Stimulated activated CD4-positive, alpha-beta T cell treated with anti-CD3 and anti-CD28 coated beads, Interleukin-15, amount 100 ng/mL, for 1 hour (primary cell): ENCODE data around the gene ACSM4.
"Not testable (repeated sequence)": the region's sequence is repeated elsewhere in the genome, so short reads cannot be mapped to it uniquely, and the experiment has no call there.

Source experiments
- DNase-seq, 2 donors: peaks; one replicate each; pipeline ENCODE4 v3.0.0-alpha.2; 2020; ENCODE audit warnings: low read depth in 1 of 2, low spot score in 1 of 2

The ACSM4 gene

GRCh38 chr12:7303772-7304171, at the start of gene ACSM4:
Gene ACSM4, plus strand, starts transcription at chr12:7304072. Its CDS starts 260 bp downstream, at chr12:7304332.
- no peak for DNase-seq

- no peak for DNase-seq
Measured at GRCh38 chr12:7259060-7259459, 44.8 kb upstream of the ACSM4 start.

DNA sequence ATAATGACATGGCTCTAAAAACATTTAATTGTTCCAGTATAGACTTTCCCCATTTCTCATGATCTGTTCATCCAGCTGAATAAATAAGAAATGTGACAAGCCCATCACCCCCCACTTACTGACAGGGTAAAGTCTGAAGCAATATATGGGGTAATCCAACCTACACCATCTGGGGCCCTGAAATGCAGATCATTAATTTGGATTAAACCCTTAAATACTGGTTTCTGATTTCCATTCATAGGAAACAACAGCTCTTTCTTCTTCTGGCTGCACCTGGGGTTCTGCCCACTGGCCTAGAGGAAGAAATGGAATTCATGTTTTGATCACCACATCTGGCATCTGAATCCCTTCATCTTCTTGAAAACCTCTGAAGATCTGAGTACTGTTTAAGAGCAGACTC, 39.3 kb upstream of the ACSM4 start:
- DNase-seq: no peak

DNA sequence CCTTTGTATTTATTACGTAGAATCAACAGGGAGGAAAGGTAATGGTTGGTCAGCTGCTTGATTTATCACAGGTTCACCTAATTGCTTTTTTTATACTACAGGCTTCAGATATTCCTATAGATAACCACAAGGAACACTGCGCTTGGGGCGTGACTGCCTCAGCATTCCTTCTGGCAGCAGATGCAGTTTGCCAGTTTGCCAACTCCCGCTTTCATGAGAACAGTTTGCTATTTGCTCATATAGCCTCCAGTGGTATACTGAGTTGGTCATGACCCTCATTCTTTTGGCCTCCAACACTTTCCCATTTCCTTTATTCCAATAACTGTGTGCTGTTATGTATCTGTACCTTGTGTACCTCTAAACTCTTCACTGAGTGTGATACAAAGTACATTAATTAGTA, 38.6 kb upstream of the ACSM4 start:
- DNase-seq: no peak

- no peak for DNase-seq
Measured at GRCh38 chr12:7269273-7269672, 34.6 kb upstream of the ACSM4 start.

- no peak for DNase-seq
Measured at GRCh38 chr12:7271893-7272514, 31.9 kb upstream of the ACSM4 start.

- DNase-seq: not testable (repeated sequence)
Measured at GRCh38 chr12:7275482-7275881, 28.4 kb upstream of the ACSM4 start.

- DNase-seq: no peak
Measured at GRCh38 chr12:7282844-7283243, 21.0 kb upstream of the ACSM4 start.

DNA sequence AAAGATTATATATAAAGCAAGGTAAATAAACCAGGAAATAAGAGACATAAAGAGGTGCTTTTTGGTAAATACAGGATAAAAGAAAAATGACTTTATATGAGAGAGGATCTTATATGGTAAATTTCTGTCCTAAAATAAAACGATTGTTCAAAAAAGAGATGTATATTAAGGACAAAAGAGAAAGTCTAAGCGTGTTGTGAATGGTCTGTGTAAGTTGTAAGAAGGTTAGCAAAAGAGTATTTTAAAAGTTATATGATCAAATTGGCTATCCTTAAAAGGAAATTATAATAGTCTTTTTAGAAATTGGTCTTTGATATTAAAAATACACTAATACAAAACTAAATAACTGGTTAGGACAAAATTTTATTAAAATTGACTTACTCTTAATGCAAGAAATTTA, 14.1 kb upstream of the ACSM4 start:
- no peak for DNase-seq

- not testable (repeated sequence) for DNase-seq
Measured at GRCh38 chr12:7290588-7290987, 13.3 kb upstream of the ACSM4 start.

- DNase-seq: no peak
Measured at GRCh38 chr12:7292300-7292699, 11.6 kb upstream of the ACSM4 start.

- DNase-seq: no peak
Measured at GRCh38 chr12:7293670-7294069, 10.2 kb upstream of the ACSM4 start.

DNA sequence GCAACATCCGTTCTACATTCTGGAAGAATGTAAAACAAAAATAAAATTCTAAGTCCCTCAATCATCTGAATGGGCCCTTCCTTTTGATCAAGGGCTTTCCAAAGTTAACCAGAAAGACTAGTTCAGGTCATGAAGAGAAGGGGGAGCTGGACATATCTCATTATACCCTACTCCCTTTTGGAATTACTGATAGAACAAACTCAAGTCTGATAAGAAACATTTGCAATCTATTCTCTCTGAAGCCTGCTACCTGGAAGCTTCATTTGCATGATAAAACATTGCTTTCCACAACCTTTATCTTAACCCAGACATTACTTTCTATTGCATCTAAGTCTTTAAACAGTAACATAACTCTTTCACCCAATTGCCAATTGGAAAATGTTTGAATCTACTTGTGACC, 8.3 kb upstream of the ACSM4 start:
- DNase-seq: no peak

GRCh38 chr12:7297865-7298264, 6.0 kb upstream of the ACSM4 start:
- DNase-seq: no peak

- DNase-seq: no peak
Measured at GRCh38 chr12:7302266-7302986, 1.4 kb upstream of the ACSM4 start.

DNA sequence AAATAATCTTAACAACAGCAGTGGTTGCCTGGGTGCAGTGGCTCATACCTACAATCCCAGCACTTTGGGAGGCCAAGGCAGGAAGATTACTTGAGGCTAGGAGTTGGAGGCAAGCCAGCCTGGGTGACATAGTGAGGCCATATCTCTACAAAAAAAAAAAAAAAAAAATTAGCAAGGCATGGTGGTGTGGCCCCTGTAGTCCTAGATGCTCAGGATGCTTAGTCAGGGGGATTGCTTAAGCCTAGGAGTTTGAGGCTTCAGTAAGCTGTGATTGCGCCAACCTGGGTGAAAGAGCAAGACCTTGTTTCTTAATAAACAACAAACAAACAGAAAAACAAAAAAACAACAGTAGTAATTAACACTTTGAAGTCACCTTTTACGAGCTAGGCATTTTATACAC, 642 bp upstream of the ACSM4 start:
- no peak for DNase-seq

- no peak for DNase-seq
Measured at GRCh38 chr12:7304456-7304855, 584 bp downstream of the ACSM4 start.

GRCh38 chr12:7310070-7310469, 6.2 kb downstream of the ACSM4 start:
- no peak for DNase-seq

- DNase-seq: no peak
Measured at GRCh38 chr12:7319930-7320329, 16.1 kb downstream of the ACSM4 start.

- no peak for DNase-seq
Measured at GRCh38 chr12:7321624-7322023, 17.8 kb downstream of the ACSM4 start.

DNA sequence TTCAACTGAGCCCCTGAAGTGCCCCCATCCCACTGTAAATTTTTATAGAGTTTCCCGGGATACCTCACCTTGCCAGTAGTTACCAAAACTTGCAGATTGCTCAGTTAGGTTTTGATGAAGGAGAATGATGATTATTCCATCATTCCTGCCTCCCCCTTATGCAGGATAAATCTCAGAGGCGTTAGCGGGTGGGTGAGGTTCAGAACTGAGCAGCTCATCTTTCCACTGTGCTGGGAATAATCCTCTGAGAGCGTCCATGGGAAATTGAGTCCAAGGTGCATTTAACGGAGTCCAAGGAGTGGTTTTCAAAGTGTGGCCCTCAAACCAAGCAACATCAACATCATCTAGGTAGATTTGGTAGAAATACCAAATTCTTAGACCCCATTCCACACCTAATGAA, 18.7 kb downstream of the ACSM4 start:
- DNase-seq: no peak

DNA sequence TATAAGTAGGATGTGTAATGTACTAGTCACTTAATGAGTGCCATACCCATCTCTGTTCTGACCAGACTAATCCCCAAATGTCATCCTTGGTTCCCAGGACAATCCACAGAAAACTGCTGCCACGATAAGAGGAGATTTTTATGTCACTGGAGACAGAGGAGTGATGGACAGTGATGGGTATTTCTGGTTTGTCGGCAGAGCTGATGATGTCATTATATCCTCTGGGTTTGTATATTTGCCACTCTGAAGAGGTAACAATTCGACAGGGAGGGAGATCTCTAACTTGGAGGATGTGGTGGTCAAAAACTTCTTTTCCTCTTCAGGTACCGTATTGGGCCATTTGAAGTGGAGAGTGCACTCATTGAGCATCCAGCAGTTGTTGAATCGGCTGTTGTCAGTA, 20.3 kb downstream of the ACSM4 start:
- DNase-seq: no peak

GRCh38 chr12:7327918-7328317, 24.0 kb downstream of the ACSM4 start:
- DNase-seq: no peak
